ENCODE results near the gene MSX1.

GRCh38 chr4:4842476-4843441 is 16.7 kb upstream of the MSX1 start:
- TF ChIP-seq CTCF (IDR thresholded peaks at IDR 0.05) (no peak), POLR2A (IDR thresholded peaks at IDR 0.05) (no peak)
